Upper lobe of left lung (tissue), 6 donors: ENCODE measurements around the gene ZNF565. TPM values are rescaled to one million over a fixed set of nuclear protein-coding genes. Genes with fewer than 3 reads are reported as not detected.

Source experiments
- ATAC-seq, 2 donors: fragments of 200-7000 bp; cut with Tn5 transposase; one replicate each; pipeline ENCODE4 v1.9.1; 2022; ENCODE audit warnings: mild to moderate bottlenecking in 2 of 2, moderate library complexity in 2 of 2; ENCODE audit not compliant: low FRiP score in 2 of 2
- DNase-seq, 2 donors: peaks; one replicate each; pipeline ENCODE4 v3.0.0-alpha.2; 2019 to 2020
- H3K27ac ChIP-seq, 4 donors: fragments of 200-600 bp; sonication (generic); one replicate each; pipeline ENCODE4 v1.5.1; 2016 to 2019
- H3K27me3 ChIP-seq, 4 donors: fragments of 200-600 bp; sonication (generic); one replicate each; pipeline ENCODE4 v1.5.1; 2017 to 2019
- H3K36me3 ChIP-seq, 4 donors: fragments of 200-600 bp; sonication (generic); one replicate each; pipeline ENCODE4 v1.5.1; 2016 to 2019
- H3K4me1 ChIP-seq, 4 donors: fragments of 200-600 bp; sonication (generic); one replicate each; pipeline ENCODE4 v1.5.1; 2018 to 2019
- H3K4me3 ChIP-seq, 4 donors: fragments of 200-600 bp; sonication (generic); one replicate each; pipeline ENCODE4 v1.5.1; 2017 to 2019; ENCODE audit warnings: mild to moderate bottlenecking in 2 of 4, moderate library complexity in 1 of 4
- H3K9me3 ChIP-seq, 4 donors: fragments of 200-600 bp; sonication (generic); one replicate each; pipeline ENCODE4 v1.5.1; 2018 to 2019
- EP300 ChIP-seq, 4 donors: sonication (generic); formaldehyde crosslinking; IDR thresholded peaks; one replicate each; pipeline ENCODE4 v1.5.1; 2017; ENCODE audit warnings: antibody characterized with exemption in 4 of 4, control low read depth in 2 of 4
- POLR2A ChIP-seq, 4 donors: fragments of 450-650 bp; IDR thresholded peaks; one replicate each; pipeline ENCODE4 v1.5.1; 2016 to 2017; ENCODE audit warnings: antibody characterized with exemption in 4 of 4, mild to moderate bottlenecking in 2 of 4
- POLR2AphosphoS5 ChIP-seq, 2 donors: sonication (generic); formaldehyde crosslinking; IDR thresholded peaks; one replicate each; pipeline ENCODE4 v1.5.1; 2017; ENCODE audit warnings: antibody characterized with exemption in 2 of 2
- WGBS, 2 donors: methylation state at CpG; one replicate each; pipeline ENCODE4 v1.1.5; 2017 to 2018; 5-methylcytosine and 5-hydroxymethylcytosine counted together
- total RNA-seq, 6 donors: library from RNA; depleted of rRNA in 4 of 6; stranded (reverse); fragments of >200 nt in 4 of 6; gene quantifications; one replicate each; pipeline versions ENCODE4 v1.1.0 to v1.2.1, GENCODE V29; 2016 to 2021
- TF ChIP-seq, protein P1 (sequence below), 6 experiments: fragments of 450-650 bp in 4 of 6; fragments of 200-600 bp in 2 of 6; sonication (generic) in 2 of 6; IDR thresholded peaks; one replicate each; pipeline ENCODE4 v1.5.1; 2016 to 2019; ENCODE audit warnings: antibody characterized with exemption in 6 of 6
- donor health status: DM: no; HTN: no; CAD: no; lungs with moderate emphysema.
- donor health status: DM: no; HTN: yes; CAD: no; lungs with severe emphysema.

The ZNF565 gene
- total RNA-seq, 6 donors from 2014 or later, result 3.5 to 14.7 (median 5.1) TPM

DNA sequence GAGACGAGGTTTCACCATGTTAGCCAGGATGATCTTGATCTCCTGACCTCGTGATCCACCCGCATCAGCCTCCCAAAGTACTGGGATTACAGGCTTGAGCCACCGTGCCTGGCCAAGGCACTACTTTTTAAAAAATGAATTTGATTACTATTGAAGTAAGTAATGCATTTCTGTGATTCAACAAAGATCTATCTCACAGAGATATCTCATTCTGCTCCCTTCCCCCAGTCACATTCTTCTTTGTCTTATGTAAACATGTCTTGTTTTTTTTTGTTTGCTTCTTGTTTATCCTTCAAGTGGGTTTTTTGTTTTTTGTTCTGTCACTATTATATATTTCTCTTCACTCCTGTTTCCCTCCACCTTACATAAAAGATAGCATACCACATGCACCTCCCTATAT, 7.0 kb upstream of the ZNF565 start:
- H3K27me3 ChIP-seq, result no peaks in the 10 kb centered on the region
- H3K9me3 ChIP-seq, result peaks cover 0 to 18% (median 5%) of the 10 kb centered on the region in 4 donors
- peaks cover 7 to 25% (median 18%) of the 10 kb centered on the region in 4 donors for H3K4me1 ChIP-seq
- ATAC-seq, result no peak
- WGBS, 2 donors, result 83 to 88% methylated on average over 4 of the region's 4 CpGs
- DNase-seq, result no peak
- no peak overlapping the region for H3K27ac ChIP-seq
- peaks cover under 1 to 61% (median 23%) of the 10 kb centered on the region in 4 donors for H3K36me3 ChIP-seq
- H3K4me3 ChIP-seq, result no peak overlapping the region
- TF ChIP-seq POLR2AphosphoS5 (IDR thresholded peaks at IDR 0.05) (no peak), POLR2A (IDR thresholded peaks at IDR 0.05) (no peak)

DNA sequence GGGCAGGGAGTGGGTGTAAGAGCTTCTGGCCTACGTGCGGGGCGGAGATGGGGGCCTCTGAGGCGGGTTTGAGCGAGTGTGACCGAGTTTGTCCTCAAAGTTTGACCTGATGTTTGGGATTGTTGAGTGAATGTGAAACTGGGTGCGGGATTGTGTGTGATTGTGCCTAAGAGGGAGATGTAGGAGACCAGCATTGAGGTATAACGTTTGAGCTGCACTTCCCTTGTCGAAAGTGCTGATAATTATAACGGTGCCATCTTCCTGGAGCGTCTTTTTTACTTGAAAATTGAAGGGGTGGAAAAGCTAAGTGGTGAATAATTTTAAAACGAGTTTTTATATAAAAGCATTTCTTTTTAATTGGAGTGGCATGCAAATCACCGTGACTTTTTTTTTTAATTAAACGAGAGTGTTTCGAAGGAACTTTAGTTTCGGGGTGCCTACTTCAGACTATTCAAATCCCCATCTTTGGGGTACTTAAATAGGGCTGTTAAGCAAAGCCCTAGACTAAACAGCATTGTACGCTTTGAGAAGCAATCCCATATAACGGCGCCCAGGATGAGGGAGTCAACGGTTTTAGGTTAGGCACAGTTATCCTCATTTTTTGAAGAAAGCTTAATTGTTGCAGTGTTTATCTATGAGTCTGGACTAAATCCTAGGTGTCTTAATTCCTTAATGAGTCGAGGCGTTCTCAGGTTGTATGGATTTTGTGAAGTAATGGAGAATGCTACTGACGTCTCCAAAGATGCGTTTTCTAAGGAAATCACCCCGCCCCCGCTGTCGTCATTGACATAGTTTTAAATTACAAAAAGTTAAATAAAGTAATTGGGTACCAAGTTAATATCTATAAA, 1.0 kb upstream of the ZNF565 start:
- no peak for DNase-seq
- no peak for ATAC-seq
- WGBS, 2 donors, result 2% methylated on average over 27 of the region's 27 CpGs

DNA sequence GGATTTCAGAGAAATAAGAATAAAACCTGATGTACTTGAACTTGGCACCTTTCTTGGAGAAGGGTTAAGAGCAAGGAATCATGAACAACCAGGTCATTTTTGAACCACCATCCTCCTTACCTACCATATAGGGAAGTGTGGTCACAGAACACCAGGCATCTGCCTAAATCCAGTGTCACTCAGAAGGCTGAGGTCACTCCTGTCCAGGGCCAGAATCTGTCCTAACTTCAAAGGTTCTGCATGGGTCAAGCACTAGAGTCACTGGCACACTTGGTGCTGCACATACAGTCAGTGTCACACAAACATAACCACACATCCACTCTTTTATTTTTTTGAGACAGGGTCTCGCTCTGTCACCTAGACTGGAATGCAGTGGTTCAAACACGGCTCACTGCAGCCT, 1.6 kb downstream of the ZNF565 start:
- ATAC-seq (no peak), DNase-seq (no peak)
- H3K4me3 ChIP-seq, result no peak overlapping the region
- WGBS, 2 donors, result 82 to 86% methylated on average over 2 of the region's 2 CpGs
- H3K27me3 ChIP-seq, result no peaks in the 10 kb centered on the region
- no peak for TF ChIP-seq EP300 (IDR thresholded peaks at IDR 0.05)
- no peak for TF ChIP-seq POLR2AphosphoS5 (IDR thresholded peaks at IDR 0.05)
- TF ChIP-seq, protein P1, sequence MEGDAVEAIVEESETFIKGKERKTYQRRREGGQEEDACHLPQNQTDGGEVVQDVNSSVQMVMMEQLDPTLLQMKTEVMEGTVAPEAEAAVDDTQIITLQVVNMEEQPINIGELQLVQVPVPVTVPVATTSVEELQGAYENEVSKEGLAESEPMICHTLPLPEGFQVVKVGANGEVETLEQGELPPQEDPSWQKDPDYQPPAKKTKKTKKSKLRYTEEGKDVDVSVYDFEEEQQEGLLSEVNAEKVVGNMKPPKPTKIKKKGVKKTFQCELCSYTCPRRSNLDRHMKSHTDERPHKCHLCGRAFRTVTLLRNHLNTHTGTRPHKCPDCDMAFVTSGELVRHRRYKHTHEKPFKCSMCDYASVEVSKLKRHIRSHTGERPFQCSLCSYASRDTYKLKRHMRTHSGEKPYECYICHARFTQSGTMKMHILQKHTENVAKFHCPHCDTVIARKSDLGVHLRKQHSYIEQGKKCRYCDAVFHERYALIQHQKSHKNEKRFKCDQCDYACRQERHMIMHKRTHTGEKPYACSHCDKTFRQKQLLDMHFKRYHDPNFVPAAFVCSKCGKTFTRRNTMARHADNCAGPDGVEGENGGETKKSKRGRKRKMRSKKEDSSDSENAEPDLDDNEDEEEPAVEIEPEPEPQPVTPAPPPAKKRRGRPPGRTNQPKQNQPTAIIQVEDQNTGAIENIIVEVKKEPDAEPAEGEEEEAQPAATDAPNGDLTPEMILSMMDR (IDR thresholded peaks at IDR 0.05), result no peak
- TF ChIP-seq POLR2A (IDR thresholded peaks at IDR 0.05), result no peak
- no peaks in the 10 kb centered on the region for H3K36me3 ChIP-seq
- no peaks in the 10 kb centered on the region for H3K9me3 ChIP-seq
- H3K27ac ChIP-seq, result no peak overlapping the region
- peaks cover 8 to 23% (median 13%) of the 10 kb centered on the region in 4 donors for H3K4me1 ChIP-seq

More for the DNA sequence above, 1.0 kb upstream of the ZNF565 start:
- H3K27me3 ChIP-seq, result no peaks in the 10 kb centered on the region
- H3K4me3 ChIP-seq, result peak overlapping the region; percentile 64 to 91 (median 78)
- H3K9me3 ChIP-seq, result peaks cover 0 to 3% (median 0%) of the 10 kb centered on the region in 4 donors
- peaks cover 0 to 18% (median 4%) of the 10 kb centered on the region in 4 donors for H3K36me3 ChIP-seq
- H3K27ac ChIP-seq, result peak overlapping the region; percentile 88 to 98 (median 96)
- no peak for TF ChIP-seq POLR2A (IDR thresholded peaks at IDR 0.05)
- TF ChIP-seq, protein P1 (IDR thresholded peaks at IDR 0.05), result no peak
- peaks cover 8 to 23% (median 13%) of the 10 kb centered on the region in 4 donors for H3K4me1 ChIP-seq

DNA sequence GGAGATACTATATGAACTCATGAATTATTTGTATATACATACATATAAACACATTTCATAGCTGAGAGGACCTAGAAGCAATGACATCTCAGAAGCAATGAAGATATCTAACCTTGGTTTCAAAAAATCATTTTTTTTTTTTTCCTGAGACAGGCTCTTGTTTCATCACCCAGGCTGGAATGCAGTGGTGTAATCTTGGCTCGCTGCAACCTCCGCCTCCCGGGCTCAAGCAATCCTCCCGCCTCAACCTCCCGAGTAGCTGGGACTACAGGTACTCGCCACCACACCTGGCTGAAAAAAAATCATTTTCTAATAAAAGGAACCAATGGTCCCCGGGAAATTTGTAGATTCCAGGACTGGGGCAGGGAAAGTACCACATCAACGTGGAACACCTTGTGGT, 4.0 kb downstream of the ZNF565 start:
- TF ChIP-seq POLR2AphosphoS5 (IDR thresholded peaks at IDR 0.05), result no peak
- TF ChIP-seq, protein P1 (IDR thresholded peaks at IDR 0.05), result no peak
- TF ChIP-seq EP300 (IDR thresholded peaks at IDR 0.05), result no peak
- TF ChIP-seq POLR2A (IDR thresholded peaks at IDR 0.05), result no peak
- no peak for ATAC-seq
- no peaks in the 10 kb centered on the region for H3K36me3 ChIP-seq
- 86 to 92% methylated on average over 8 of the region's 8 CpGs for WGBS, 2 donors
- H3K4me1 ChIP-seq, result peaks cover 0 to 11% (median 4%) of the 10 kb centered on the region in 4 donors
- DNase-seq, result no peak
- H3K27me3 ChIP-seq, result no peaks in the 10 kb centered on the region
- H3K27ac ChIP-seq, result no peak overlapping the region
- no peak overlapping the region for H3K4me3 ChIP-seq
- H3K9me3 ChIP-seq, result no peaks in the 10 kb centered on the region

DNA sequence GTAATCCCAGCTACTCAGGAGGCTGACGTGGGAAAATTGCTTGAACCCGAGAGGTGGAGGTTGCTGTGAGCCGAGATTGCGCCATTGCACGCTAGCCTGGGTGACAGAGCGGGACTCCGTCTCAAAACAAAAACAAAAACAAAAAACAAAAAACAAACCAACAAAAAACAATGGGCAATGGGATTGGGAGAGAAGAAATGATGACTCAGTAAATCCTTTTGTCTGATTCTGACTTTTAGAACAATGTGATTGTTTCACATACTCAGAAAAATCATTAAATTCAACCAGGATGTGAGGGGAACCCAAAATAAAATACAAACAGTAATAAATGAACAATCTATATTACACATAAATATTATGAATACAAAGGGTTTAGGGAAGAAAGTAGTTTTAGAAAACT, 5.1 kb downstream of the ZNF565 start:
- no peak for ATAC-seq

More for the DNA sequence above, 5.1 kb downstream of the ZNF565 start:
- no peaks in the 10 kb centered on the region for H3K27me3 ChIP-seq
- no peaks in the 10 kb centered on the region for H3K36me3 ChIP-seq
- H3K9me3 ChIP-seq, result no peaks in the 10 kb centered on the region
- TF ChIP-seq, protein P1 (IDR thresholded peaks at IDR 0.05), result no peak
- TF ChIP-seq POLR2AphosphoS5 (IDR thresholded peaks at IDR 0.05) (no peak), POLR2A (IDR thresholded peaks at IDR 0.05) (no peak), EP300 (IDR thresholded peaks at IDR 0.05) (no peak)
- DNase-seq, result no peak
- H3K4me3 ChIP-seq, result no peak overlapping the region
- 96 to 97% methylated on average over 7 of the region's 7 CpGs for WGBS, 2 donors
- no peak overlapping the region for H3K27ac ChIP-seq
- H3K4me1 ChIP-seq, result peaks cover 0 to 11% (median 4%) of the 10 kb centered on the region in 4 donors
